K562 treated with DMSO at 1 percent for 48 hours (cell line): ENCODE measurements around the gene ESYT1. TPM values are rescaled to one million over a fixed set of nuclear protein-coding genes. Genes with fewer than 3 reads are reported as not detected.

Source experiments
- total RNA-seq: library from RNA; unstranded; fragments of 300-600 nt; gene quantifications from 2 replicates; pipeline ENCODE4 v1.2.3, GENCODE V29; 2022; ENCODE audit warnings: low replicate concordance; ENCODE audit errors: extremely low read depth

ESYT1 gene, protein sequence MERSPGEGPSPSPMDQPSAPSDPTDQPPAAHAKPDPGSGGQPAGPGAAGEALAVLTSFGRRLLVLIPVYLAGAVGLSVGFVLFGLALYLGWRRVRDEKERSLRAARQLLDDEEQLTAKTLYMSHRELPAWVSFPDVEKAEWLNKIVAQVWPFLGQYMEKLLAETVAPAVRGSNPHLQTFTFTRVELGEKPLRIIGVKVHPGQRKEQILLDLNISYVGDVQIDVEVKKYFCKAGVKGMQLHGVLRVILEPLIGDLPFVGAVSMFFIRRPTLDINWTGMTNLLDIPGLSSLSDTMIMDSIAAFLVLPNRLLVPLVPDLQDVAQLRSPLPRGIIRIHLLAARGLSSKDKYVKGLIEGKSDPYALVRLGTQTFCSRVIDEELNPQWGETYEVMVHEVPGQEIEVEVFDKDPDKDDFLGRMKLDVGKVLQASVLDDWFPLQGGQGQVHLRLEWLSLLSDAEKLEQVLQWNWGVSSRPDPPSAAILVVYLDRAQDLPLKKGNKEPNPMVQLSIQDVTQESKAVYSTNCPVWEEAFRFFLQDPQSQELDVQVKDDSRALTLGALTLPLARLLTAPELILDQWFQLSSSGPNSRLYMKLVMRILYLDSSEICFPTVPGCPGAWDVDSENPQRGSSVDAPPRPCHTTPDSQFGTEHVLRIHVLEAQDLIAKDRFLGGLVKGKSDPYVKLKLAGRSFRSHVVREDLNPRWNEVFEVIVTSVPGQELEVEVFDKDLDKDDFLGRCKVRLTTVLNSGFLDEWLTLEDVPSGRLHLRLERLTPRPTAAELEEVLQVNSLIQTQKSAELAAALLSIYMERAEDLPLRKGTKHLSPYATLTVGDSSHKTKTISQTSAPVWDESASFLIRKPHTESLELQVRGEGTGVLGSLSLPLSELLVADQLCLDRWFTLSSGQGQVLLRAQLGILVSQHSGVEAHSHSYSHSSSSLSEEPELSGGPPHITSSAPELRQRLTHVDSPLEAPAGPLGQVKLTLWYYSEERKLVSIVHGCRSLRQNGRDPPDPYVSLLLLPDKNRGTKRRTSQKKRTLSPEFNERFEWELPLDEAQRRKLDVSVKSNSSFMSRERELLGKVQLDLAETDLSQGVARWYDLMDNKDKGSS
- 641 TPM in 1 of 2 replicates, not detected in the other for total RNA-seq

DNA sequence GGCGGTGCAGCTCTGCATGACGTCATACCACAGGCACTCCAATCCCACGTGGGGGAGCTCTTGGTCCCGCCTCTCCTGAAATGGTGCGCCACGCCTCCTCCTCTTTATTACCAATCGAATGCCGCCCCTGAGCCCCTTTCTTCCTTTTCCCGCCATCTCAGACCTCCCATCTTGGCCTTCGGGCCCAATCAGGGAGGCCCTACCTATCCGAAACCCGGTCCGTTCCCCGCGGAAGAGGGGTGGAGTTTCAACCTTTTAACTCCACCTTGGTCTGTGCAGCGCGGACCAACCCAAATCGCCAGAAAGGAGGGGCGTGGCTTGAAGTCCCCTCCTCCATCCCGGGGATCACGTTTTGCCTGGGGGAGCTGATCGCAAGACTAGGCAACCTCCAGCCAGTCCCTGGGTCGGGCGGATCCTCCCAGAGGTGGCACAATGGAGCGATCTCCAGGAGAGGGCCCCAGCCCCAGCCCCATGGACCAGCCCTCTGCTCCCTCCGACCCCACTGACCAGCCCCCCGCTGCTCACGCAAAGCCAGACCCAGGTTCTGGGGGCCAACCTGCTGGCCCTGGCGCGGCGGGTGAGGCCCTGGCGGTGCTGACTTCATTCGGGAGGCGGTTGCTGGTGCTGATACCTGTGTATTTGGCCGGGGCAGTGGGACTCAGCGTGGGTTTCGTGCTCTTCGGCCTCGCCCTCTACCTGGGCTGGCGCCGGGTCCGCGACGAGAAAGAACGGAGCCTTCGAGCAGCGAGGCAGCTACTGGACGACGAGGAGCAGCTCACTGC, at the start of gene ESYT1:
Gene ESYT1 (plus strand): TSS at position 380 of the 782 bp plus-strand sequence. CDS start 53 bp downstream, at position 433.

DNA sequence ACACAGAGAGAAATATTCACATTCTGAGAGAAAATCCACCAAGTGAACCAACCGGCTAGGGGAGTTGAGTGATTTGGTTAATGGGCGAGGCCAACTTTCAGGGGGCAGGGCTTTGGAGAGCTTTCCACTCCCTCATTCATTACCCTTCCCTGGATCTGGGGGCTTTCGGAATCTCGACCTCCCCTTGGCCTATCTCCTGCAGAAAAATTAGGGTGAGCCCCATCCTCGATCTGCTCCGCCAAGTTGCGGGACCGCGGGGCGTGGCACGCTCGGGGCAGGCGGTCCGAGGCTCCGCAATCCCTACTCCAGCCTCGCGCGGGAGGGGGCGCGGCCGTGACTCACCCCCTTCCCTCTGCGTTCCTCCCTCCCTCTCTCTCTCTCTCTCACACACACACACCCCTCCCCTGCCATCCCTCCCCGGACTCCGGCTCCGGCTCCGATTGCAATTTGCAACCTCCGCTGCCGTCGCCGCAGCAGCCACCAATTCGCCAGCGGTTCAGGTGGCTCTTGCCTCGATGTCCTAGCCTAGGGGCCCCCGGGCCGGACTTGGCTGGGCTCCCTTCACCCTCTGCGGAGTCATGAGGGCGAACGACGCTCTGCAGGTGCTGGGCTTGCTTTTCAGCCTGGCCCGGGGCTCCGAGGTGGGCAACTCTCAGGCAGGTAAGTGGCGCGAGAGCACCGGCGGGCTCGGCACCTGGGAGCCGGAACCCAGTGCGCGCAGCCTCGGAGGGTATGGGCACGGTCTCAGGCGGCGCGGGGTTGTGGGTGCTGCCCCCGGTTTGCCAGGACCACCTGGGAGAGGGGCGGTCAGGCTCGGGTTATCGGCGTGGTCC, 48.1 kb upstream of the ESYT1 start, which contains the start of gene ERBB3:
Gene ERBB3 (plus strand): TSS at position 443 of the 833 bp plus-strand sequence. CDS start 136 bp downstream, at position 579.

DNA sequence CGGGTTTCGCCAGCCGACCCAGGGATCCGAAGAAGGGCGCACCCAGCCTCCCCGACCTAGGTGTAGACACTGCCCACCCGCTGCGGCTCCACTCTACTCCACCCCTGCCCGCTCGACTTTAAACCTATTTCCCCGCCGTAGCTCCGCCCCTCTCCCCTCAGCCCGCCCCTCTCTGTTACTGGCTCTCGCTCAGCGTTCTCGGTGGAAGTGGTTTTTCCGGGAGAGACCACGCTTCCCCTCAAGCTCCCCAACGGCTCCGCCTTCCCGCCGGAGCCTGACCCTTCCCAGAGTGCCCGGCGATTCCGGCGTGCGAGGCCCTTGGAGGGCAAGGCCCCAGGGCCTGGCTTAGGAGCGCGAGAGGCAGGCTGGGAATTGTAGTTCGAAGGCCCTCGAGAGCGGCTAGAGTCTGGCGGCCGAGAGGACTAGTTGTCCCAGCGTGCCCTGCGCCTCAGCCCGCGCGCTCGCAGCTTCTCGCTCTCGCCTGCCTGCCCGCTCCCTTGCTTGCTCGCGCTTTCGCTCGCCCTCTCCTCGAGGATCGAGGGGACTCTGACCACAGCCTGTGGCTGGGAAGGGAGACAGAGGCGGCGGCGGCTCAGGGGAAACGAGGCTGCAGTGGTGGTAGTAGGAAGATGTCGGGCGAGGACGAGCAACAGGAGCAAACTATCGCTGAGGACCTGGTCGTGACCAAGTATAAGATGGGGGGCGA, 23.8 kb upstream of the ESYT1 start, which contains the start of gene PA2G4:
Gene PA2G4 (plus strand): TSS at position 451 of the 706 bp plus-strand sequence. CDS start 179 bp downstream, at position 630.

DNA sequence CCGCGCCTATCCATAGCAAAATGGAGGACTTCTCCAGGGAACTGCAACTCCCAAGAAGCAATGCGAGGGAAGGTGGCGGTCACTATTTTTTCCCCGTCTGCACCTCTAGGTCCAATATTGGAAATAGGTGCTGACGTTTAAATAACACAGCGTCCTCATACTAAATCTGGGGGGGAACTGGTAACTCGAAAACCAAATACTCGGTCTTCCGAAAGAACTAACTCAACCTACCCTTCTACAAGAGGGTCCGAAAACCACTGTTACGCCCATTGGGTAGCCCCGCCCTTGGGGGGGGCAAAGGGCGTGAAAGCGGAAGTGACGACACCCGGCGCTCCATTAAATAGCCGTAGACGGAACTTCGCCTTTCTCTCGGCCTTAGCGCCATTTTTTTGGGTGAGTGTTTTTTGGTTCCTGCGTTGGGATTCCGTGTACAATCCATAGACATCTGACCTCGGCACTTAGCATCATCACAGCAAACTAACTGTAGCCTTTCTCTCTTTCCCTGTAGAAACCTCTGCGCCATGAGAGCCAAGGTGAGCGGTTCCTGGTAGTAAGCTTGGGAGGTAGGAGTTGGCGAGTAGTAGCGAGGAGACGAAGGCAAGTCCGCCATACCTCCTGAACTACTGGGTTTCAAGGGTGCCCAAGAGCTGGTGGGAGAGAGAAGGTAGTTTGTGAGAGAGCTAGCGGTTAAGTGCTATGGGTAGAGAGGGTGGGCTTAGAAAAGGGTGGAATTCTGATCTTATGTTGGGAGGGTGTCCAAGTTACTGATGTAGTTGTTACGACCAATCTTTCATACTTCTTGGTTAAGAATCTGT, 11.6 kb upstream of the ESYT1 start, which contains the start of gene RPL41:
Gene RPL41 (plus strand): TSS at position 367 of the 815 bp plus-strand sequence.

DNA sequence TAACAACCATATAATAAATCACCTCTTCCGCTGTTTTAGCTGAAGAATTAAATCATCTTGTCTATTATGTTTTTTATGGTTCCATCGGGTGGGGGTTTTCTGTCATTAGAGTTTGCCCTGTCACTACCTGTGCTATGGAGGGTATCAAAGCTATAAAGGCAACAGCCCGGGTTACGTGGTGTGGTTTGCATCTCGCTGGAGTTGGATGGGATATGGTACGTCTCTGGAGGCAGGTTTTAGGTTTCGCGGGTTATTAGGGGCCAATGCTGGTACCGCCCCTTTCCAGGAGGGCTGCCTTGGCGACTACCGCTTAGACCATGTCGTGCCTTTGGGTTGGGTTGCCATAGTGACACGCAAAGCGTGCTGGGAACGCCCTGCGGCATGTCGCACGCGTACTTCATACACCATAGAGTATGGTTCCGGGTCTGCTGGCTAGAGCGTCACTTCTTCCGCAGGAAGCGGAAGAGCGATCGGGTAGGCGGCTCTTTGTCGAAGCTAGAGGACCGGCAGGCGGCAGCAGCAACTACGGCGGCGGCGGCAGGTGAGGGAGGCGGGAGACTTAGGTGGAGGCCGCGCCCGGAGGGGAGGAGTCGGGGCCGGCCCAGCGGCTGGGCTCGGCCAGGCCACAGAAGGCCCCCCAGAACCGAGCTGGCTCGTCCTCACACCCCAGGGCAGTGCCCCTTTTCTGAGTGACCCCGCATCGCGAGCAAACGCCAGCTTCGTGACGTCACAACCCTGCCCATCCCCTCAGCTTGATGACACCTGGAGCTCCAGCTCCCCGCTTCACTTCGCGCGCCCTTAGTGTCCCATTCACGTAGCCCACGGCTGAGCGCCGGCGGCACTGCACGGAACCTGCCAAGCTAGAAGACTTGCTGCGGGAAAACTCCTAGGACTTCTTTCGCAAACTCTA, 10.0 kb upstream of the ESYT1 start, which contains the start of gene ZC3H10:
Gene ZC3H10 (plus strand): TSS at position 489 of the 910 bp plus-strand sequence. CDS start 2,297 bp downstream, outside the sequence.

DNA sequence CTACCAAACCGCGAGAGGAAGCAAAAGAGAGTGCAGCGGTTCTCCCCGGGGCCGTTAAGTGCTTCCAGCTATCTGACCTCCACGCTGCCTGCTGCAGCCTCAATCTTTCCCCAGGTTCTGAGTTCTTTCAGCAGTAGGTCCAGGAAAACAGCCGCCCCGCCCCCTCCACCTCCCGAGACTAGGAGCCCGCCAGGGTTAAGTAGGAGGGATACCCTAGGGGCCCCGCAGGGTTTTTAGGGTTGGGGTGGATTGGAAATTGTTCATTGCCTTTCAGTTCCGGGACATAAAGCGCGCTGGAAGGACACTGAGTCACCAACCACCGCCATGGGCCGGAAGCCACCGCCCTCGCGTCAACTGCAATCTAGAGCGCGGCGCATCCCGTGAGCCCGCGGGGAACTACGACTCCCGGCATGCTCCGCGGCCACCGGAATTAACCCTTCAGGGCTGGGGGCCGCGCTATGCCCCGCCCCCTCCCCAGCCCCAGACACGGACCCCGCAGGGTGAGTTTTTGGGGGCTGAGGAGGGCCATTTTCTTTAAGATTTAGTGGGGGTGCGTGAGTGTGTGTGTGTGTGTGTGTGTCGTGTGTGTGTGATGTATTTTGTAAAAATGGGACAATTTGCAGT, 24.2 kb downstream of the ESYT1 start, which contains the start of gene MYL6B:
Gene MYL6B (plus strand): TSS at position 456 of the 624 bp plus-strand sequence. CDS start 1,332 bp downstream, outside the sequence.

DNA sequence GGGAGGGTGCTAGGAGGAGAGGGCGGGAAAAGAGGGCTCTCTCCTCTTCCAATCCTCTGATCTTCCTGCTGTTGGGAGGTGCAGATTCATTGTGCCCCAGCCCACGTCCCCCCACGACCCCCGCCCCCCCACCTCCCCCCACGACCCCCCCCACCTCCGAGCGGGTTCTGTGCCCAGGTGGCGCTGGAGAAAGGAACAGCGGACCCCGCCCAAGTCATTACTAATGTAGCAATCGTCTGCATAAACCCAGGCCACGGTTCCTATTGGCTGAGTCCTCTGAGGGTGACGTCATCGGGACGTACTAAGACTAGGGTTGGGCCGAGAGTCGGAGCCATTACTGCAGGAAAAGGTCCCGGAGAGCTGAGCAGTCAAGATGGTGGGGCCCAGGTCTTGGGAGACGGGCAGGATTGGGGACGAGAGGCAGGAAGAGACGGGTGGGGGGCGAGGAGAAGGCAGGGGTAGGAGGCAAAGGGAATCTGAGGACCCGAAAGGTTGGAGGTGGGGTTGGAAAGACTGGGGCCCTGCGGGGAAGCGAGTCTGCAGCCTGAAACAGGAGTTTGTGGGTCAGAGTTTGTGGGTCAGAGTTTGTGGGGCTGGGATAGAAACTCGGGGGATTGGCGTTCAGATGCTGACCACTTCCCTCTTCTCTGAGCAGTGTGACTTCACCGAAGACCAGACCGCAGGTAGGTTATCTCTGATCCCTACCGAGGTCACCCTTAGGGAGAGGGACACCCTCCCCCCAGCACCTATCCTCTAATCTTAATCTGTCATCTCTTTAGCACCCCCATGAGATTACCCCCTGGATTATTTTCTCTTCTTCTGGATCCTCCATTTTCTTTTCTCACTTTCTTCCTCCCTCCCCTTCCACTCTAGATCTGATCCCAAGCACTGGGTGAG, 30.2 kb downstream of the ESYT1 start, which contains the start of gene MYL6:
Gene MYL6 (plus strand): TSS at position 331 of the 897 bp plus-strand sequence. CDS start 43 bp downstream, at position 374.

DNA sequence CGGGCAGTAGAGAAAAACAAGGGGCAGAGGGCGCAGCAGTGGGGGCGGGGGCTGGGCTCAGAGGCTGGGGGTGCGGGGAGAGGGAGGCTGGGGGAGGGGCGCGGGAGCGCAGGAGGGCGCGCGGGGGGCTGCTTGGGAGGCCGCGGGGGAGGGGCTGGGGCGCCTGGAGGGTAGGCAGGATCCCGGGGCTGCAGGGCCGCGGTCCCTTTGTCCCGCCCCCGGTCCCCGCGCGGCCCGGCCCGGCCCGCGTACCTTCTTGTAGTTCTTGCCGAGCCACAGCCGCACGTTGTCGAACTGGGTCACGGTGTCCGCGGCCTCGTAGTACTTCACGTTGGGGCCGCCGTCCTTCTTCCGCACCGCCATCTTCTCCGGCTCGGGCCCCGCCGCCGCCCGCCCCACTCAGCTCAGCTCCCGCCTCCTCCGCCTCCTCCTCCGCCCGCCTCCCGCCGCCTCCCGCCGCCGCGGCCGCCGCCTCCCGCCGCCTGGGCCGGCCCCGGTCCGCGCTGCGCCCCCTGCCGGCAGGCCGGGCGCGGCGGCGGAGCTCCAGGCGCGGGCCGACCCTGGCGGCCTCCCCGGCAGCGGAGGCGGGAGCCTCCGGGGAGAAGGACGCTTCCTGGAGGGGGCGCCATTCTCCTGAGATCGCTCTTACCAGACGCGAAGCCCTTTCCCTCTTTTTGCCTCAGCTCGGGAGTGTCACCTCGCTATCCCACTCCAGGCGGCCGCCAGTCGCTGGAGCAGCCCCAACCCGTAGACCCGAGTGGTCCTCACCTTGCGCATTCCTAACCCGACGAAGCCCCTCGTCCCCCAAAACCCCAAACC, 61.2 kb downstream of the ESYT1 start, which contains the start of gene SMARCC2:
Gene SMARCC2 (minus strand): TSS at position 385 of the 819 bp plus-strand sequence. CDS start 22 bp downstream, at position 363.

Other genes with a start within 250 kb of the ESYT1 start
- not detected in 2 replicates for gene PYM1, start 200.4 kb upstream of the ESYT1 start, total RNA-seq
- not detected in 2 replicates for gene DGKA, start 197.1 kb upstream of the ESYT1 start, total RNA-seq
- gene PMEL, start 162.2 kb upstream of the ESYT1 start, total RNA-seq: not detected in 2 replicates
- not detected in 2 replicates for gene CDK2, start 161.4 kb upstream of the ESYT1 start, total RNA-seq
- not detected in 2 replicates for gene RAB5B, start 154.2 kb upstream of the ESYT1 start, total RNA-seq
- not detected in 2 replicates for gene SUOX, start 131.0 kb upstream of the ESYT1 start, total RNA-seq
- not detected in 2 replicates for gene IKZF4, start 107.2 kb upstream of the ESYT1 start, total RNA-seq
- gene RPS26, start 86.3 kb upstream of the ESYT1 start, total RNA-seq: not detected in 2 replicates
- gene ERBB3, start 48.1 kb upstream of the ESYT1 start, total RNA-seq: not detected in 2 replicates
- gene PA2G4, start 23.7 kb upstream of the ESYT1 start, total RNA-seq: not detected in 2 replicates
- 6,813 TPM in 1 of 2 replicates, not detected in the other for gene RPL41, start 11.6 kb upstream of the ESYT1 start, total RNA-seq
- not detected in 2 replicates for gene ZC3H10, start 10.0 kb upstream of the ESYT1 start, total RNA-seq
- gene MYL6B, start 24.3 kb downstream of the ESYT1 start, total RNA-seq: not detected in 2 replicates
- 1,727 TPM in 1 of 2 replicates, not detected in the other for gene MYL6, start 30.1 kb downstream of the ESYT1 start, total RNA-seq
- not detected in 2 replicates for gene SMARCC2, start 61.2 kb downstream of the ESYT1 start, total RNA-seq
- gene RNF41, start 93.7 kb downstream of the ESYT1 start, total RNA-seq: not detected in 2 replicates
- gene NABP2, start 96.1 kb downstream of the ESYT1 start, total RNA-seq: not detected in 2 replicates
- not detected in 2 replicates for gene SLC39A5, start 101.8 kb downstream of the ESYT1 start, total RNA-seq
- not detected in 2 replicates for gene ANKRD52, start 130.1 kb downstream of the ESYT1 start, total RNA-seq
- not detected in 2 replicates for gene COQ10A, start 138.7 kb downstream of the ESYT1 start, total RNA-seq
- 326 TPM in 1 of 2 replicates, not detected in the other for gene CS, start 172.1 kb downstream of the ESYT1 start, total RNA-seq
- not detected in 2 replicates for gene CNPY2, start 187.7 kb downstream of the ESYT1 start, total RNA-seq
- not detected in 2 replicates for gene PAN2, start 205.7 kb downstream of the ESYT1 start, total RNA-seq
- not detected in 2 replicates for gene IL23A, start 210.6 kb downstream of the ESYT1 start, total RNA-seq
- not detected in 2 replicates for gene STAT2, start 231.8 kb downstream of the ESYT1 start, total RNA-seq
- gene APOF, start 234.6 kb downstream of the ESYT1 start, total RNA-seq: not detected in 2 replicates